Limb (tissue), 2 donors: Measurements from ENCODE around the gene PAM16.

Experiments
- DNase-seq, 2 donors: peaks; one replicate each; pipeline ENCODE4 v3.0.0-alpha.2; 2016; ENCODE audit errors: extremely low spot score in 2 of 2

PAM16 gene

DNA sequence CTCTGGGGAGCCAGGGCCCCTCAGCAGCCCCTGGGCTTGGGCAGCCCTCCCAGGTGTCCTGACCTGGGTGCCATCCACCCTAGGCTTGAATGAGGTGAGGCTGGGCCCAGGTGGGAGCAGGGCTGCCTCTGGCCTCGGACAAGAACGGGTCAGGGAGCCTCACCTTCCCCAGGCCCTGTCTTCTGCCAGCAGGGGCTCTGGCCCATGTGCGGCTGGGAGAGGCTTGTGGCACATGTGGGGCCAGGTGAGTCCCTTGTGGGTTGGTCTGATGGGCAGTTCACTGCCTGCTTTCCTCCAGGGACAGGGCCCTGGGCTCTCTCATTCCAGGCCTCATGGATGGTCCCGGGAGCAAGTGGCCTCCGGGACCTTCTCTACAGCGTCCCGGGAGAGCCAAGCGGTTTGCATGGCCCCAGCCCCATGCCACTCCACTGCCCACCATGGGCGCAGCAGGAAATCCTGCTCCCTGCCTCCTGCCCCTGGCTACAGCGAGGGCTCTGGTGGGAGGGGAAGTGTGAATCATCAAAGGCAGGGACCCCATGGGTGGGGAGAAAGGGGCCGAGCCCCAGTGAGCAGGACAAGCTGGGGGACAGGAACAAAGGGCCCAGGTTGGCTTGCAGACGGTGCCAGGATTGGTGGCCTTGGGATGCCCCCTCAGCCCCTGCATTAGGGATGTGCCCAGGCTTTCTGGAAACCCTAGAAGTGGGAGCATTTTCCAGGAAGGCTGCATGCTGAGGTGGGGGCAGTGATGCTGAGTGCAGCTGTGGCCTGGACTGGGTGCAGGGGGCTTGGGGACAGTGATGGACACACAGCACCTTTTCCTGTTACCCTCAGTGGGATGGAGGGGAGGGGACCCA lies 32.7 kb upstream of the PAM16 start:
- no peak for DNase-seq

DNA sequence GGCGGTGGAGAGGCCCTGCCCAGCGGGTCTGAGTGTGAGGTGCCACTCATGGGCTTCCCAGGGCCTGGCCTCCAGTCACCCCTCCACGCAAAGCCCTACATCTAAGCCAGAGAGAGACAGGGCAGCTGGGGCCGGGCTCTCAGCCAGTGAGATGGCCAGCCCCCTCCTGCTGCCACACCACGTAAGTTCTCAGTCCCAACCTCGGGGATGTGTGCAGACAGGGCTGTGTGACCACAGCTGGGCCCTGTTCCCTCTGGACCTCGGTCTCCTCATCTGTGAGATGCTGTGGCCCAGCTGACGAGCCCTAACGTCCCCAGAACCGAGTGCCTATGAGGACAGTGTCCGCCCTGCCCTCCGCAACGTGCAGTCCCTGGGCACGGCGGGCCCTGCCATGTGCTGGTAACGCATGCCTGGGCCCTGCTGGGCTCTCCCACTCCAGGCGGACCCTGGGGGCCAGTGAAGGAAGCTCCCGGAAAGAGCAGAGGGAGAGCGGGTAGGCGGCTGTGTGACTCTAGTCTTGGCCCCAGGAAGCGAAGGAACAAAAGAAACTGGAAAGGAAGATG lies 31.8 kb upstream of the PAM16 start:
- no peak for DNase-seq

DNA sequence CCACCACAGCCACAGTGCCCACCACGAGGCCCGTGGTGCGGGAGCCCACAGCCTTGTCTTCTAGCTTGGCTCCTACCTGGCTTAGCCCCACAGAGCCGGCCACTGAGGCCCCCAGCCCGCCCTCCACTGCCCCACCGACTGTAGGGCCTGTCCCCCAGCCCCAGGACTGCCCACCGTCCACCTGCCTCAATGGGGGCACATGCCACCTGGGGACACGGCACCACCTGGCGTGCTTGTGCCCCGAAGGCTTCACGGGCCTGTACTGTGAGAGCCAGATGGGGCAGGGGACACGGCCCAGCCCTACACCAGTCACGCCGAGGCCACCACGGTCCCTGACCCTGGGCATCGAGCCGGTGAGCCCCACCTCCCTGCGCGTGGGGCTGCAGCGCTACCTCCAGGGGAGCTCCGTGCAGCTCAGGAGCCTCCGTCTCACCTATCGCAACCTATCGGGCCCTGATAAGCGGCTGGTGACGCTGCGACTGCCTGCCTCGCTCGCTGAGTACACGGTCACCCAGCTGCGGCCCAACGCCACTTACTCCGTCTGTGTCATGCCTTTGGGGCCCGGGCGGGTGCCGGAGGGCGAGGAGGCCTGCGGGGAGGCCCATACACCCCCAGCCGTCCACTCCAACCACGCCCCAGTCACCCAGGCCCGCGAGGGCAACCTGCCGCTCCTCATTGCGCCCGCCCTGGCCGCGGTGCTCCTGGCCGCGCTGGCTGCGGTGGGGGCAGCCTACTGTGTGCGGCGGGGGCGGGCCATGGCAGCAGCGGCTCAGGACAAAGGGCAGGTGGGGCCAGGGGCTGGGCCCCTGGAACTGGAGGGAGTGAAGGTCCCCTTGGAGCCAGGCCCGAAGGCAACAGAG lies 31.0 kb upstream of the PAM16 start:
- no peak for DNase-seq

DNA sequence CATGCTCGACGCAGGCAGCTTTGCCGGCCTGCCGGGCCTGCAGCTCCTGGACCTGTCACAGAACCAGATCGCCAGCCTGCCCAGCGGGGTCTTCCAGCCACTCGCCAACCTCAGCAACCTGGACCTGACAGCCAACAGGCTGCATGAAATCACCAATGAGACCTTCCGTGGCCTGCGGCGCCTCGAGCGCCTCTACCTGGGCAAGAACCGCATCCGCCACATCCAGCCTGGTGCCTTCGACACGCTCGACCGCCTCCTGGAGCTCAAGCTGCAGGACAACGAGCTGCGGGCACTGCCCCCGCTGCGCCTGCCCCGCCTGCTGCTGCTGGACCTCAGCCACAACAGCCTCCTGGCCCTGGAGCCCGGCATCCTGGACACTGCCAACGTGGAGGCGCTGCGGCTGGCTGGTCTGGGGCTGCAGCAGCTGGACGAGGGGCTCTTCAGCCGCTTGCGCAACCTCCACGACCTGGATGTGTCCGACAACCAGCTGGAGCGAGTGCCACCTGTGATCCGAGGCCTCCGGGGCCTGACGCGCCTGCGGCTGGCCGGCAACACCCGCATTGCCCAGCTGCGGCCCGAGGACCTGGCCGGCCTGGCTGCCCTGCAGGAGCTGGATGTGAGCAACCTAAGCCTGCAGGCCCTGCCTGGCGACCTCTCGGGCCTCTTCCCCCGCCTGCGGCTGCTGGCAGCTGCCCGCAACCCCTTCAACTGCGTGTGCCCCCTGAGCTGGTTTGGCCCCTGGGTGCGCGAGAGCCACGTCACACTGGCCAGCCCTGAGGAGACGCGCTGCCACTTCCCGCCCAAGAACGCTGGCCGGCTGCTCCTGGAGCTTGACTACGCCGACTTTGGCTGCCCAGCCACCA lies 30.2 kb upstream of the PAM16 start:
- DNase-seq: no peak

DNA sequence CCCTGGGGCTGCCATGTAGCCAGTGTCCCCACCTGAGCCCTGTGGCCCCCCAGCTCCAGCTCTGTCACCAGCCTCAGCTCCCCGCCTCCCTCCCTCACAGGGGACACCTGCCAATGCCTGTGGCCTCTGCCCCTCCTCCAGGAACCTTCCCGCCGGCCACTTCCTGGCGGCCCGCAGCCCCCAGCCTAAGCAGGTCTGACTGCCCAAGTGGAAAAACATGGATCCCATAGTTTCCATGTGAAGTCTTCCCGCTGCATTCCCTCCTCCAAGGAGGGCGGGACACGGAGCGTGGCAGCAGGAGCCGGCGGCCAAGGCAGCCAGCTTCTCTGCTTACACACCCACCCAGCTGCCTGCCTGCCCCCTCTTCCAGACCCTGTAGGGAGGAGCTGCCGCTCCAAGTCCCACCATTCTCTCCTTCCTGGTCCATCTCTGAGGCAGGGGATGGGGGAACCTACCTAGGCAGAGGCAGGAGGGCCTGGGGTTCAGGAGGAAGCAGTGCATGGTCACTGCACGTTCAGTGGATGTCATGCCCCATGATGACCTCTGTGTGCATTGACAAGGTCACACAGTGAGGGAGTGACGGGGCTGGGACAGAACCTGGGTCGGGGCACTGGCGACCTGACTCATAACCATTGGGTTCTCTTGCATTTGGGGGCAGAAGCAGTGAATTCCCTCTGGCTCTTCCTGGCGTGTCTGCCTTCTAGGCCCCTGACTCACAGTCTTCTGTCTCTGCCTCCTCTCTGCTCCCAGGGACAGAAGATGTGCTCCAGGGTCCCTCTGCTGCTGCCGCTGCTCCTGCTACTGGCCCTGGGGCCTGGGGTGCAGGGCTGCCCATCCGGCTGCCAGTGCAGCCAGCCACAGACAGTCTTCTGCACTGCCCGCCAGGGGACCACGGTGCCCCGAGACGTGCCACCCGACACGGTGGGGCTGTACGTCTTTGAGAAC lies 29.3 kb upstream of the PAM16 start:
- peak in 1 of 2 donors; percentile 68 for DNase-seq

GRCh38 chr16:4378999-4379690 lies 28.0 kb upstream of the PAM16 start:
- DNase-seq: no peak

- DNase-seq: no peak
Measured at GRCh38 chr16:4378161-4378666, 27.1 kb upstream of the PAM16 start.

GRCh38 chr16:4377573-4378154 lies 26.5 kb upstream of the PAM16 start:
- DNase-seq: no peak

DNA sequence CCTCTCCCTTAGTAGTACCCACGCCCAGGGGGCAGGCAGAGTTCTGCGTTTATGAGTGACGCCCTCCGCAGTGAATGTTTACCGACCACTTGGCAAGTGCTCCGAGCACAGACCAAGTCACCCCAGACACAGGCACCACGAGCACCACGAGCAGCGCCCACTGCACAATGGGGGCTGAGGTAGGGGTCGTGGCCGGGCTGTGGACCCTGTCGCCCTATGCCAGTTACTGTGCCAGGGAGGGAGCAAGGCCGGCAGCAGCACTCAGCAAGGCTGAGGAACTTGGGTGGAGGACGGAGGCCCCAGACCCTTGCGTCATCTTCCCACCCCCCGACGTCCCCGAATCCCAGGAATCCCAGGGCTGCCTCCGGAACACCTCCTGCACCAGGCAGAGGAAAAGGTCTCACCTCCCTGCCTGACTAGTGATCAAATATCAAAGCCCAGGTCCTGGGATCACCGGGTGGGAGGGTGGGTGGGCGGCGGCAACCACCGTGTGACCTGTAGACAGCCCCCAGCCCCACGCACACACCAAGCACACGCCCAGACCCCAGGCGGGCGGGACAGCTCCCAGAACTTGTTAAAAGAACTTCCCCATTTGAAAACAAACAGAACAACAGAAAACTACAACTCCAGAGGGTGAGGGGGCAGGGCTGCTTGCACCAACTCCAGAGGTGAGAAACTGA lies 25.9 kb upstream of the PAM16 start:
- peak in 1 of 2 donors; percentile 46 for DNase-seq

GRCh38 chr16:4376126-4376892 lies 25.2 kb upstream of the PAM16 start:
- peak in 1 of 2 donors; percentile 72 for DNase-seq

DNA sequence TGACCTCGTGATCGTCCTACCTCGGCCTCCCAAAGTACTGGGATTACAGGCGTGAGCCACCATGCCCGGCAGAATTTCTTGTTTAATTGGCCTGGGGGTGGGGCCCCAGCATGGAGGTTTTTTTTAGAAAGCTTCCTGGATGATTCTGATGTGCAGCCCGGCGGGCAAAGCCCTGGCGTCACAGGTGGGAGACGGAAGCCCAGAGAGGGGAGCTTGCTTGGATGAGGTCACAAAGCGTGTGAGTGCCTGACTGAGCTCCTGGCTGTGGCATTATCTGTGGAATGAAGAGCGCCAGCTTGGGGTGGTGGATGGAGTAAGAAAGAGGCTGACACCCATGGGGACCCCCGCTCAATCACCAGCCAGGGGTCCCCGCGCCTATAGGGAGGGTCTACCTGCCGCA lies 24.6 kb upstream of the PAM16 start:
- DNase-seq: no peak

- peak; percentile 75 to 88 for DNase-seq
Measured at GRCh38 chr16:4373909-4374742, 23.0 kb upstream of the PAM16 start.

DNA sequence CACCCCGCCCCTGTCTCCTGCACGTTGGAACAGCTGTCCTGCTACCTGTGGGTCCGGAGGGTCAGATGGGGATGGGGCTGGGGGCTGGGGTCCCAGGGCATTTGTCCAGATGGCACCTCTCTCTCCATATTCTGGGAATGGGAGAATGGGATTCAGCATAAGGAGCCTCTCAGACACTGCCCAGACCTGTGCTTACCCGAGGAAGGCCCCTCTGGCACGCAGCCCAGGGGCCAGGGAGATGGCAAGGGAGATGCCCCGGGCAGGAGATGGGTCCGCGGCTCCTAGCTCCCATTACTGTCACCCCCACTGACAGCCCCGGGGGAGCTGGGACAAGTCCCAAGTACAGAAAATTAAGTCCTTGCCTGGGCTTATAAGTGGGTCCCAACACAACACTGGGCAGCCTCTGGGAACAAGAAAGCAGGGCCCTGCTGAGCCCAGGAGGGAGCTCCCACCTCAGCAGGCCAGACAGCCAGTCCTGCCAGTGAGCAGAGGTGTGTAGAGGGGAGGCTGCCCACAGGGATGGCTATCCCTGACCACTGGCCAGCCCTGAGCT lies 22.3 kb upstream of the PAM16 start:
- no peak for DNase-seq

GRCh38 chr16:4372578-4373355 lies 21.6 kb upstream of the PAM16 start:
- no peak for DNase-seq

- DNase-seq: no peak
Measured at GRCh38 chr16:4372001-4372577, 21.0 kb upstream of the PAM16 start.
